ENCODE measurements around the gene NRXN3.

DNA sequence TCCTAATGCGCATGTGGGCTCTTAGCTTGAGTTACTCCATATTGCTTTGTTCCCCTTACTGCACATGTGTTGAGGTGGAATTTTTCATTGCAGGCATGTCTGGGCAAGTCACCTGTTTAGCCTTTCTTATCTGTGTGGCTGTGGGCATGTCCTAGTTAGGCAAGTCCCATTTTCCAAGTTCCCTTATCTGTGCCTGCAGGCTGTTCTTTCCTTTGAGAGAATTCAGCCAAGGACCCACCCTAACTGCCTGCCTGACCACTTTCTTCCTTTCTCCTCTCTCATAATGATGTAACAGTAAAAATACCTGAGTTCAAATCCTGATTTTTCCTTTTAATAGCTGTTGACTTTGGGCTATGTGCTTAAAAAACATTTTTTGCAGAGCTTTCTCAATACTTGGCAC lies 870.6 kb downstream of the NRXN3 start:
- TF ChIP-seq, protein P1, sequence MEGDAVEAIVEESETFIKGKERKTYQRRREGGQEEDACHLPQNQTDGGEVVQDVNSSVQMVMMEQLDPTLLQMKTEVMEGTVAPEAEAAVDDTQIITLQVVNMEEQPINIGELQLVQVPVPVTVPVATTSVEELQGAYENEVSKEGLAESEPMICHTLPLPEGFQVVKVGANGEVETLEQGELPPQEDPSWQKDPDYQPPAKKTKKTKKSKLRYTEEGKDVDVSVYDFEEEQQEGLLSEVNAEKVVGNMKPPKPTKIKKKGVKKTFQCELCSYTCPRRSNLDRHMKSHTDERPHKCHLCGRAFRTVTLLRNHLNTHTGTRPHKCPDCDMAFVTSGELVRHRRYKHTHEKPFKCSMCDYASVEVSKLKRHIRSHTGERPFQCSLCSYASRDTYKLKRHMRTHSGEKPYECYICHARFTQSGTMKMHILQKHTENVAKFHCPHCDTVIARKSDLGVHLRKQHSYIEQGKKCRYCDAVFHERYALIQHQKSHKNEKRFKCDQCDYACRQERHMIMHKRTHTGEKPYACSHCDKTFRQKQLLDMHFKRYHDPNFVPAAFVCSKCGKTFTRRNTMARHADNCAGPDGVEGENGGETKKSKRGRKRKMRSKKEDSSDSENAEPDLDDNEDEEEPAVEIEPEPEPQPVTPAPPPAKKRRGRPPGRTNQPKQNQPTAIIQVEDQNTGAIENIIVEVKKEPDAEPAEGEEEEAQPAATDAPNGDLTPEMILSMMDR (IDR thresholded peaks at IDR 0.05; ENCODE audit: insufficient read depth, low read length, poor library complexity, severe bottlenecking) = no peak
- TF ChIP-seq EZH2phosphoT487 (conservative IDR thresholded peaks at IDR 0.05; ENCODE audit: low read length) = no peak
